ENCODE data around the gene LONRF3. TPM values are rescaled to one million over a fixed set of nuclear protein-coding genes. Genes with fewer than 3 reads are reported as not detected.

LONRF3 gene
- total and polyA plus RNA-seq, 8 donors: 0.55 to 79.1 (median 4.3) TPM

GRCh38 chrX:119063428-119063827, 89.0 kb downstream of the LONRF3 start:
- Histone ChIP-seq H3K9me3 (no peaks in the 10 kb centered on the region), H3K4me1 (peaks cover 0 to 4% (median 0%) of the 10 kb centered on the region in 4 donors), H3K27ac (no peak overlapping the region), H3K27me3 (peaks cover 0 to 11% (median 0%) of the 10 kb centered on the region in 3 donors), H3K4me3 (no peak overlapping the region), H3K36me3 (no peaks in the 10 kb centered on the region)
- TF ChIP-seq POLR2AphosphoS5 (IDR thresholded peaks at IDR 0.05) (no peak), POLR2A (IDR thresholded peaks at IDR 0.05) (no peak), CTCF (IDR thresholded peaks at IDR 0.05) (no peak), EP300 (IDR thresholded peaks at IDR 0.05) (no peak)
- WGBS, 5 donors: 83 to 94% (median 89%) methylated on average over 7 of the region's 7 CpGs
- no peak for DNase-seq
- intact Hi-C loops (cut with DNase I; ENCODE audit: low total_unique reads): no loop called here

- H3K4me3 ChIP-seq: no peak overlapping the region
- peaks cover 0 to 5% (median 0%) of the 10 kb centered on the region in 4 donors for H3K9me3 ChIP-seq
- 0 to 5% (median 3%) methylated on average over 7 of the region's 7 CpGs for WGBS, 5 donors
- H3K27me3 ChIP-seq: peaks cover 0 to 17% (median 0%) of the 10 kb centered on the region in 3 donors
- intact Hi-C loops (cut with DNase I; ENCODE audit: low total_unique reads): loop anchor here (5.0 kb wide), 1 partner anchor 220 kb away; no protein-coding TSS in a partner anchor
- H3K4me1 ChIP-seq: peaks cover 0 to 4% (median 0%) of the 10 kb centered on the region in 4 donors
- DNase-seq: peak; percentile 57 to 78
- TF ChIP-seq CTCF (IDR thresholded peaks at IDR 0.05) (peak in 5 of 7 experiments; percentile 36 to 58 (median 41)), EP300 (IDR thresholded peaks at IDR 0.05) (no peak)
- no peak overlapping the region for H3K27ac ChIP-seq
- no peaks in the 10 kb centered on the region for H3K36me3 ChIP-seq
Observed at GRCh38 chrX:119067023-119067739, 92.8 kb downstream of the LONRF3 start.

Other genes with a start within 250 kb of the LONRF3 start
- 100 to 1,000 TPM in 1 of 5 donors, 10 to 100 TPM in 4; 37.7 to 110 (median 70.1) TPM for gene IL13RA1, start 247.0 kb upstream of the LONRF3 start, total RNA-seq
- 10 to 100 TPM; 18.5 to 22.5 (median 19.1) TPM for gene IL13RA1, start 247.0 kb upstream of the LONRF3 start, polyA plus RNA-seq
- gene ZCCHC12, start 150.8 kb upstream of the LONRF3 start, total RNA-seq: 1 to 10 TPM in 1 of 5 donors, not detected in 4; 2.0 TPM
- gene ZCCHC12, start 150.8 kb upstream of the LONRF3 start, polyA plus RNA-seq: under 1 TPM in 1 of 3 donors, not detected in 2; 0.25 TPM
- gene CT47C1, start 98.4 kb downstream of the LONRF3 start, total RNA-seq: not detected
- gene CT47C1, start 98.4 kb downstream of the LONRF3 start, polyA plus RNA-seq: not detected
- gene KIAA1210, start 153.2 kb downstream of the LONRF3 start, total RNA-seq: 10 to 100 TPM in 1 of 5 donors, not detected in 4; 44.3 TPM
- not detected for gene KIAA1210, start 153.2 kb downstream of the LONRF3 start, polyA plus RNA-seq

Data from stomach (tissue), 9 donors.